GM06990 (cell line): Measurements from ENCODE around the gene DEFB132.

Source experiments
- DNase-seq: peaks from one replicate; pipeline ENCODE4 v3.0.0-alpha.2; 2011; ENCODE audit not compliant: insufficient read length; ENCODE audit errors: extremely low read depth
- H3K27me3 ChIP-seq: replicated peaks from 2 replicates; pipeline ENCODE4 v1.6.0; 2011; ENCODE audit warnings: low read length; ENCODE audit not compliant: control insufficient read depth, insufficient read depth
- H3K36me3 ChIP-seq: 2 replicates; pipeline ENCODE4 v1.5.1; 2011; ENCODE audit warnings: low read length; ENCODE audit not compliant: control insufficient read depth, insufficient read depth
- H3K4me3 ChIP-seq: replicated peaks from 2 replicates; pipeline ENCODE4 v1.5.1; 2011; ENCODE audit warnings: low read depth, mild to moderate bottlenecking, control low read depth, low read length
- TF ChIP-seq, protein P1 (sequence below): IDR thresholded peaks from 2 replicates; pipeline ENCODE4 v1.5.1; 2011; ENCODE audit warnings: low read length, control low read depth, mild to moderate bottlenecking, inconsistent platforms; ENCODE audit not compliant: insufficient read depth, poor library complexity, severe bottlenecking

Gene DEFB132

DNA sequence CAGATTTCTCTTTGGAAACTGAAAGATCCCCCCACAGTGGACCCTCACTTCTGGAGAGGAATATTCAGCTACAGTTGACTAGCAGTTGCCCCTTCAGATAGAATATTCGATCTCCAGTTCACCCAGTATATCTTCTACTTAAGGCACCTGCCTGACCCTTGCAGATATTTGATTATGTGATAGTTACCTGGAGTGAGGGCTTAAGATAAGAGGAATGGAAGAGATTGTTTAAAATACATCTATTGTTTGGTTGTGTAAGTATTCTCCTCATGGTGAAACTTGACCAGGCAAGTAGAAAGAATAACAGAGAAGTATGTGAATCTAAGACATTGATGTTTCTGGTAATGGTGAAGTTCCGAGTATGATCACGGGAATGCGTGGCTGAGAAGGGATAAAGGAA is 38.3 kb downstream of the DEFB132 start:
- H3K36me3 ChIP-seq = peaks cover 2% of the 10 kb centered on the region; the same call in 1 of the 2 replicates
- TF ChIP-seq, protein P1, sequence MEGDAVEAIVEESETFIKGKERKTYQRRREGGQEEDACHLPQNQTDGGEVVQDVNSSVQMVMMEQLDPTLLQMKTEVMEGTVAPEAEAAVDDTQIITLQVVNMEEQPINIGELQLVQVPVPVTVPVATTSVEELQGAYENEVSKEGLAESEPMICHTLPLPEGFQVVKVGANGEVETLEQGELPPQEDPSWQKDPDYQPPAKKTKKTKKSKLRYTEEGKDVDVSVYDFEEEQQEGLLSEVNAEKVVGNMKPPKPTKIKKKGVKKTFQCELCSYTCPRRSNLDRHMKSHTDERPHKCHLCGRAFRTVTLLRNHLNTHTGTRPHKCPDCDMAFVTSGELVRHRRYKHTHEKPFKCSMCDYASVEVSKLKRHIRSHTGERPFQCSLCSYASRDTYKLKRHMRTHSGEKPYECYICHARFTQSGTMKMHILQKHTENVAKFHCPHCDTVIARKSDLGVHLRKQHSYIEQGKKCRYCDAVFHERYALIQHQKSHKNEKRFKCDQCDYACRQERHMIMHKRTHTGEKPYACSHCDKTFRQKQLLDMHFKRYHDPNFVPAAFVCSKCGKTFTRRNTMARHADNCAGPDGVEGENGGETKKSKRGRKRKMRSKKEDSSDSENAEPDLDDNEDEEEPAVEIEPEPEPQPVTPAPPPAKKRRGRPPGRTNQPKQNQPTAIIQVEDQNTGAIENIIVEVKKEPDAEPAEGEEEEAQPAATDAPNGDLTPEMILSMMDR = no peak
- H3K27me3 ChIP-seq = no peaks in the 10 kb centered on the region
- no peak for DNase-seq
- no peak overlapping the region for H3K4me3 ChIP-seq

DNA sequence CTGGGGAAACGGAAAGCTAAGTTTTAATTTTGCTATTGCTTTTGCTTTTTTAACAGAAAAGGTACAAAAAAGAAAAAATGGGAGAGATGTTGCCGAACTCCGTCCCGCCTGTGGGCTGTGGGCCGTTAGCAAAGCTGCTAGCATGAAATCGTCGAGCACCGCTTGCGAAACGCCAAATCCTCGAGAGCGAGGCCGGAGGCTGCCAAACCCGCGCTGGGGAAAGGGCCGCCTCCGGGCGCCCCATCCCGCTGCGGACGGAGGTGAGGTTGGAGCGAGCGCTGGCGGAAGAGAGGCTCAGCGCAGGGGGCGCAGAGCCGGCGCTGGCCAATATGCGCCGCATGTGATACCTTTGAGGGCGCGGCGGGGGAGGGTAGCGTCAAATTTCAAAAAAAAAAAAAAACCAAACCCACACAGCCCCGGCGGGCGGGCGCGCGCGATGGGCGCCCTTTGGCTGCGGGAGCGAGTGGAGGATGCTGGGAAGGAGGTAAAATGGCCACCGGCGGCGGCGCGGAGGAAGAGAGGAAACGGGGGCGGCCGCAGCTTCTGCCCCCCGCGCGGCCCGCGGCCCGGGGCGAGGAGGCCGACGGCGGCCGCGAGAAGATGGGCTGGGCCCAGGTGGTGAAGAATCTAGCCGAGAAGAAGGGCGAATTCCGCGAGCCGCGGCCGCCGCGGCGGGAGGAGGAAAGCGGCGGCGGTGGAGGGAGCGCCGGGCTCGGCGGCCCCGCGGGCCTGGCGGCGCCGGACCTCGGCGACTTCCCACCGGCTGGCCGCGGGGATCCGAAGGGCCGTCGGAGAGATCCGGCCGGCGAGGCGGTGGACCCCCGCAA is 39.8 kb downstream of the DEFB132 start, which contains the start of gene ZCCHC3:
TSS of gene ZCCHC3 (plus strand) at position 473 of the 827 bp plus-strand sequence. CDS start at position 490, 17 bp downstream.
- no peaks in the 10 kb centered on the region for H3K27me3 ChIP-seq
- H3K36me3 ChIP-seq = peaks cover 3% of the 10 kb centered on the region; the same call in 1 of the 2 replicates
- peak; percentile 94 for DNase-seq
- TF ChIP-seq, protein P1 = peak; percentile 19
- H3K4me3 ChIP-seq = peak within 1 kb of the TSS; percentile 95

DNA sequence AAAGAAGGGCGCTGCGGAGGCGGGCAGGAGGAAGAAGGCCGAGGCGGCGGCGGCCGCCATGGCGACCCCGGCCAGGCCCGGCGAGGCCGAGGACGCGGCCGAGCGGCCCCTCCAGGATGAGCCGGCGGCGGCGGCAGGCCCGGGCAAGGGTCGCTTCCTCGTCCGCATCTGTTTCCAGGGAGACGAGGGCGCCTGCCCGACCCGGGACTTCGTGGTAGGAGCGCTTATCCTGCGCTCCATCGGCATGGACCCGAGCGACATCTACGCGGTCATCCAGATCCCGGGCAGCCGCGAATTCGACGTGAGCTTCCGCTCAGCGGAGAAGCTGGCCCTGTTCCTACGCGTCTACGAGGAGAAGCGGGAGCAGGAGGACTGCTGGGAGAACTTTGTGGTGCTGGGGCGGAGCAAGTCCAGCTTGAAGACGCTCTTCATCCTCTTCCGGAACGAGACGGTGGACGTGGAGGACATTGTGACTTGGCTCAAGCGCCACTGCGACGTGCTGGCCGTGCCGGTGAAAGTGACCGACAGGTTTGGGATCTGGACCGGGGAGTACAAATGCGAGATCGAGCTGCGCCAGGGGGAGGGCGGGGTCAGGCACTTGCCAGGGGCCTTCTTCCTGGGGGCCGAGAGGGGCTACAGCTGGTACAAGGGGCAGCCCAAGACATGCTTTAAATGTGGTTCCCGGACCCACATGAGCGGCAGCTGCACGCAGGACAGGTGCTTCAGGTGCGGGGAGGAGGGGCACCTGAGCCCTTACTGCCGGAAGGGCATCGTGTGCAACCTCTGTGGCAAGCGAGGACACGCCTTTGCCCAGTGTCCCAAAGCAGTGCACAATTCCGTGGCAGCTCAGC is 40.6 kb downstream of the DEFB132 start:
- Histone ChIP-seq H3K27me3 (no peaks in the 10 kb centered on the region), H3K4me3 (peak overlapping the region; percentile 95), H3K36me3 (peaks cover 3% of the 10 kb centered on the region)
- peak; percentile 66 for DNase-seq
- TF ChIP-seq, protein P1 = no peak

DNA sequence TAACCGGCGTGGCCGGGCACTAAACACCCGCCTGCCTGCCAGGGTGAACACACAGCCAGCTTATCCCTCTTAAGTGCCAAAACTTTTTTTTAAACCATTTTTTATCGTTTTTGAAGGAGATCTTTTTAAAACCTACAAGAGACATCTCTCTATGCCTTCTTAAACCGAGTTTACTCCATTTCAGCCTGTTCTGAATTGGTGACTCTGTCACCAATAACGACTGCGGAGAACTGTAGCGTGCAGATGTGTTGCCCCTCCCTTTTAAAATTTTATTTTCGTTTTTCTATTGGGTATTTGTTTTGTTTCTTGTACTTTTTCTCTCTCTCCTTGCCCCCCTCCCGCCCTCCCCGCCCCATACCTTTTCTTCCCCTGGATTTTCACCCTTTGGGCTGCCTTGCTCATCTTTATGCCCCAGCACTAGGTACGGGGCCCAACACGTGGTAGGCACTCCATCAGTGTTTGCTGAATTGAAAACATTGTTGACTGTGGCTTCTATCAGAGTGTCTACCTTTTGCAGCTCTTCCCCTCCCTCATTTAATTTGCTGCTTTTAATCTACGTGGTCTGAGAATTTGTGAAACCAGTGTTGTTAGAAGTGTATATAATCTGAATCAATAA is 41.4 kb downstream of the DEFB132 start:
- Histone ChIP-seq H3K27me3 (no peaks in the 10 kb centered on the region), H3K4me3 (peak overlapping the region; percentile 95), H3K36me3 (peaks cover 3% of the 10 kb centered on the region)
- TF ChIP-seq, protein P1 = no peak
- no peak for DNase-seq

DNA sequence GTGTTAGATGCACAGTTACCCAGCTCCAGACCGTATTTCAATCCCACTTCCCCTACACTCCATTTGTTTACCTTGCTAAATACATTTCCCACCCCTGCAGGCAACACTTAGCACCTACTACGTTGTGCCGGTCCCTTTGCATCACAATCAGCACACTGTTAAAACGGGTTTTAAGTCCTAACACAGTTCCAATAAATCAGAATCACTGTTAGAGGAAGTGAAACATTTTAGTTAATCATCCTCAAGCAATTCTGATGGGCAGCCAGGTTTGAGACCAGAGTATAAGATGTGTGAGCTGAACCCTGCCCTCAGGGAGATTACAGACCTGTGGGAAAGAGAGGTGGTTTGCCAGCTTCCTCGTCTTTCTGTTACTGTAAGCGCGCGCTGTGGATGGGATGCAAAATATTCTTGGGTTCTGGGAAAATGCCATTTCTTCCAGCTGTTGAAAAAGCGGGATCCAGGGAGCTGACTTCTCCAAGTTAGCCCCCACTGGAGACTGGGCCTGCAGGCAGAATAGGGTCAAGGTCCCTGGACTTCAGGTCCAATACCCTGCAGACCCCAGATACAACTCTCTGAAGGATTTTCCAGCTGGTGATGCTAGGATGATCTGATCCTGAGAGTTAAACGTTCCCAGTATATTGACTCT is 42.9 kb downstream of the DEFB132 start:
- no peak overlapping the region for H3K4me3 ChIP-seq

More for the DNA sequence above, 42.9 kb downstream of the DEFB132 start:
- no peak for DNase-seq
- H3K27me3 ChIP-seq = no peaks in the 10 kb centered on the region
- TF ChIP-seq, protein P1 = no peak
- peaks cover 3% of the 10 kb centered on the region for H3K36me3 ChIP-seq
